Small intestine (tissue), 7 donors: ENCODE data around the gene RWDD4. TPM values are rescaled to one million over a fixed set of nuclear protein-coding genes. Genes with fewer than 3 reads are reported as not detected.
A peak's percentile ranks its signal among the peaks of the same experiment; 100 is the strongest.

Experiments used
- DNase-seq, 2 donors: peaks; one replicate each; pipeline versions ENCODE4 v3.0.0 to v3.0.0-alpha.2; 2013
- FAIRE-seq: peaks from 2 replicates; lab custom pipeline; 2012; peaks lifted over from hg19 to GRCh38; lab: Jason Lieb, UNC
- H3K27ac ChIP-seq, 3 donors: one replicate each; pipeline ENCODE4 v1.5.1; 2013; ENCODE audit warnings: low read length in 2 of 3, mild to moderate bottlenecking in 2 of 3, control low read depth in 1 of 3, inconsistent platforms in 1 of 3, low read depth in 1 of 3, moderate library complexity in 1 of 3
- H3K27me3 ChIP-seq, 3 donors: one replicate each; pipeline ENCODE4 v1.6.1; 2013; ENCODE audit warnings: low read length in 3 of 3, inconsistent platforms in 1 of 3; ENCODE audit not compliant: control insufficient read depth in 3 of 3, insufficient read depth in 3 of 3
- H3K36me3 ChIP-seq, 3 donors: one replicate each; pipeline ENCODE4 v1.6.1; 2013; ENCODE audit warnings: low read length in 3 of 3, inconsistent platforms in 1 of 3, low read depth in 1 of 3, mild to moderate bottlenecking in 1 of 3, moderate library complexity in 1 of 3; ENCODE audit not compliant: control insufficient read depth in 3 of 3, insufficient read depth in 2 of 3
- H3K4me1 ChIP-seq, 3 donors: one replicate each; pipeline ENCODE4 v1.6.1; 2013; ENCODE audit warnings: low read length in 2 of 3, inconsistent platforms in 1 of 3, low read depth in 1 of 3, mild to moderate bottlenecking in 1 of 3, moderate library complexity in 1 of 3; ENCODE audit not compliant: control insufficient read depth in 3 of 3, insufficient read depth in 2 of 3
- H3K4me3 ChIP-seq, 3 donors: one replicate each; pipeline ENCODE4 v1.5.1; 2013; ENCODE audit warnings: low read length in 3 of 3, control low read depth in 1 of 3, inconsistent platforms in 1 of 3, low read depth in 1 of 3, mild to moderate bottlenecking in 1 of 3, moderate library complexity in 1 of 3
- H3K9me3 ChIP-seq, 2 donors: one replicate each; pipeline ENCODE4 v1.6.1; 2013; ENCODE audit warnings: low read depth in 1 of 2, low read length in 1 of 2; ENCODE audit not compliant: control insufficient read depth in 2 of 2, insufficient read depth in 1 of 2
- WGBS, 3 donors: extraction: QIAGEN DNeasy Blood & Tissue Kit; methylation state at CpG; one replicate each; pipeline ENCODE4 v1.1.7; 2013; 5-methylcytosine and 5-hydroxymethylcytosine counted together
- polyA plus RNA-seq, 4 donors: library from polyadenylated mRNA; stranded (reverse) in 3 of 4; unstranded in 1 of 4; fragments of 200-250 nt in 3 of 4; fragments of 120-200 nt in 1 of 4; gene quantifications; one replicate each; pipeline versions ENCODE4 v1.2.1 to v1.2.3, GENCODE V29; 2013
- donor health status: healthy with polysubstance abuse.
- donor health status: control.
- donor health status: control.
- donor health status: Bipolar disorder and iron deficiency.
- donor health status: healthy.

Gene RWDD4
- polyA plus RNA-seq, 4 donors = 10.3 to 17.8 (median 13.0) TPM

- peaks cover 7 to 31% (median 8%) of the 10 kb centered on the region in 3 donors for H3K36me3 ChIP-seq
- DNase-seq = peak; percentile 2 to 17
- no peaks in the 10 kb centered on the region for H3K27me3 ChIP-seq
- no peak overlapping the region for H3K4me3 ChIP-seq
- H3K4me1 ChIP-seq = no peaks in the 10 kb centered on the region
- no peak for FAIRE-seq
- H3K27ac ChIP-seq = peak overlapping the region in 1 of 3 donors; percentile 41
- no peaks in the 10 kb centered on the region for H3K9me3 ChIP-seq
- WGBS, 3 donors = 58 to 66% (median 63%) methylated on average over 2 of the region's 2 CpGs
These were observed 27.5 kb upstream of the RWDD4 start for GRCh38 chr4:183686461-183686860.

GRCh38 chr4:183681119-183681518 is 22.1 kb upstream of the RWDD4 start:
- H3K9me3 ChIP-seq = no peaks in the 10 kb centered on the region
- peaks cover 4 to 35% (median 4%) of the 10 kb centered on the region in 3 donors for H3K36me3 ChIP-seq
- FAIRE-seq (no peak), DNase-seq (no peak)
- no peaks in the 10 kb centered on the region for H3K27me3 ChIP-seq
- no peak overlapping the region for H3K27ac ChIP-seq
- H3K4me3 ChIP-seq = no peak overlapping the region
- H3K4me1 ChIP-seq = no peaks in the 10 kb centered on the region
- 89 to 95% (median 95%) methylated on average over 4 of the region's 4 CpGs for WGBS, 3 donors

DNA sequence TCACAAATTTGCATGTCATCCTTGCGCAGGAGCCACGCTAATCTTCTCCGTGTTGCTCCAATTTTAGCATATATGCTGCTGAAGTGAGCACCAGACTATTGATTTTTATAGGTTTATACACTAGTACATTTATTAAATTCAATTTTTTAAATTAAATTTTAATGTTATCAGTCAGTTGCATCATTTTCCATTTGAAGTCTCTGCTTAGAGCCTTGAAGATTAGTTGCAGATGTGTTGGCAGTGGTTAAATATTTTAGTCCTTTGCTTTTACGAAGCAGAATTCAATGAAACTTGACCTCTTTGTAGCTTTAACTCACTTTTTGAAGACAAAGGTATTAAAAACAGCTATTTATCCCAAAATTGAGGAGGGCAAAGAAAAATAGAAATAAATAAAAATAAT is 16.6 kb upstream of the RWDD4 start:
- 77 to 98% (median 98%) methylated on average over 4 of the region's 4 CpGs for WGBS, 3 donors
- Histone ChIP-seq H3K27me3 (no peaks in the 10 kb centered on the region), H3K4me1 (no peaks in the 10 kb centered on the region), H3K9me3 (no peaks in the 10 kb centered on the region), H3K4me3 (no peak overlapping the region), H3K27ac (no peak overlapping the region), H3K36me3 (peaks cover 3 to 28% (median 7%) of the 10 kb centered on the region in 3 donors)
- DNase-seq (no peak), FAIRE-seq (no peak)

- Histone ChIP-seq H3K27ac (no peak overlapping the region), H3K4me3 (no peak overlapping the region), H3K36me3 (peaks cover 10 to 34% (median 11%) of the 10 kb centered on the region in 3 donors), H3K9me3 (no peaks in the 10 kb centered on the region), H3K27me3 (no peaks in the 10 kb centered on the region), H3K4me1 (no peaks in the 10 kb centered on the region)
- no peak for FAIRE-seq
- 80 to 83% (median 82%) methylated on average over 3 of the region's 3 CpGs for WGBS, 3 donors
- DNase-seq = no peak
These were observed 15.2 kb upstream of the RWDD4 start for GRCh38 chr4:183674153-183674552.

GRCh38 chr4:183670960-183671555 is 12.1 kb upstream of the RWDD4 start:
- no peaks in the 10 kb centered on the region for H3K27me3 ChIP-seq
- H3K36me3 ChIP-seq = peaks cover 11 to 26% (median 16%) of the 10 kb centered on the region in 3 donors
- H3K4me3 ChIP-seq = no peak overlapping the region
- H3K4me1 ChIP-seq = no peaks in the 10 kb centered on the region
- WGBS, 3 donors = 90 to 92% (median 90%) methylated on average over 12 of the region's 12 CpGs
- H3K9me3 ChIP-seq = no peaks in the 10 kb centered on the region
- H3K27ac ChIP-seq = no peak overlapping the region
- DNase-seq (no peak), FAIRE-seq (no peak)

- peaks cover 13 to 29% (median 14%) of the 10 kb centered on the region in 3 donors for H3K36me3 ChIP-seq
- 72 to 75% (median 75%) methylated on average over 3 of the region's 3 CpGs for WGBS, 3 donors
- H3K27ac ChIP-seq = no peak overlapping the region
- no peak for DNase-seq
- H3K27me3 ChIP-seq = no peaks in the 10 kb centered on the region
- H3K4me1 ChIP-seq = no peaks in the 10 kb centered on the region
- H3K9me3 ChIP-seq = no peaks in the 10 kb centered on the region
- no peak for FAIRE-seq
- H3K4me3 ChIP-seq = no peak overlapping the region
These were observed 11.3 kb upstream of the RWDD4 start for GRCh38 chr4:183670251-183670650.

GRCh38 chr4:183666088-183666487 is 7.1 kb upstream of the RWDD4 start:
- Histone ChIP-seq H3K4me3 (no peak overlapping the region), H3K27ac (no peak overlapping the region), H3K4me1 (no peaks in the 10 kb centered on the region), H3K36me3 (peaks cover 12 to 28% (median 15%) of the 10 kb centered on the region in 3 donors), H3K27me3 (no peaks in the 10 kb centered on the region), H3K9me3 (no peaks in the 10 kb centered on the region)
- FAIRE-seq = no peak
- no peak for DNase-seq
- WGBS, 3 donors = 96 to 100% (median 100%) methylated on average over 1 of the region's 1 CpG

DNA sequence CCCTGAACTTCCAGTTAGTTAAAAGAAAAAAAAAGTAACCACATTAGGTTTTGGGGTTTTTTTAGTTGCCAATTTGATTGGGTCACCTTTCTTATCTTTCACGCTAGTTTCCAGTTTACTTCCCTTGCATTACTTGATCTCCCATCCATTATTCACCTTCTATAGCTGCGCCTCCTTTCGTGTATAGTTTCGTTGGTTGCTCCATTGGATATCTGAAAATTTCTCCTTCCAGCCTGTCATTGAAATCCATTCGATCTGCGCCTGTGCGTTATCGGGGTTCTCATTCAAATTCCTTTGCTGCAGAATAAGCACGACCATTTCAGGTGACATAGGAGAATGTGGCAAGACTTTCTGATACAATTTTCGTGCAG is 872 bp upstream of the RWDD4 start:
- FAIRE-seq = no peak
- peak in 1 of 2 donors; percentile 21 for DNase-seq
- 3 to 6% (median 6%) methylated on average over 10 of the region's 10 CpGs for WGBS, 3 donors
- peaks cover 0 to 6% (median 2%) of the 10 kb centered on the region in 3 donors for H3K4me1 ChIP-seq
- H3K36me3 ChIP-seq = peaks cover 2 to 7% (median 5%) of the 10 kb centered on the region in 3 donors
- no peaks in the 10 kb centered on the region for H3K27me3 ChIP-seq
- peak overlapping the region; percentile 70 to 84 (median 83) for H3K4me3 ChIP-seq
- no peaks in the 10 kb centered on the region for H3K9me3 ChIP-seq
- peak overlapping the region in 2 of 3 donors; percentile 90 to 95 for H3K27ac ChIP-seq
